ENCODE measurements around the gene WNT7A.

DNA sequence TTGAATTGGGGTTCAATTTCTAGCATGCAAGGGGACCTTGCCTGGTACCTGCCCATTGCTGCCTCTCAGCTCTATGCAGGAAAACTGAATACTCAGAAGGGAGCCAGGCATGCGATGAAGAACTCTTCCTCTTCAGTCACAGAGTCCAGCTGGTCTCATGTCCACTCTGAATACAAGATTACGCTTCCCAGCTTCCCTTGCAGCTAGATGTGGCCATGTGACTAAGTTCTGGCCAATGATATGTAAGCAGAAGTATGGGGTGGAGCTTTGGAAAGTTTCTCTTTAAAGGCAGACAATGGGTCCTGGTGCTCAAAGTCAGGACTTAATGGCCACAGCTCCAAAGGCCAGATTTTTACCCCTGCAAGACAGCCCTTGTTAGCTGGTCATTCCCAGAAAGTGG is 9.0 kb downstream of the WNT7A start:
- TF ChIP-seq CTCF (IDR thresholded peaks at IDR 0.05 in 2 of 3, conservative IDR thresholded peaks at IDR 0.05 in 1 of 3; ENCODE audit: borderline replicate concordance in 1 of 3, insufficient read depth in 1 of 3, low read depth in 2 of 3, low read length in 2 of 3) (no peak), POLR2A (IDR thresholded peaks at IDR 0.05; ENCODE audit: borderline replicate concordance, extremely low read depth, insufficient read depth, insufficient read length) (no peak), POLR2AphosphoS5 (IDR thresholded peaks at IDR 0.05; ENCODE audit: low read depth, low read length) (no peak), TCF7L2 (IDR thresholded peaks at IDR 0.05; ENCODE audit: borderline replicate concordance, extremely low read depth, insufficient read depth, insufficient read length) (no peak), YY1 (IDR thresholded peaks at IDR 0.05; ENCODE audit: extremely low read depth, insufficient replicate concordance, low read depth, low read length) (no peak), EZH2phosphoT487 (IDR thresholded peaks at IDR 0.05; ENCODE audit: borderline replicate concordance) (no peak), CEBPB (IDR thresholded peaks at IDR 0.05; ENCODE audit: low read depth) (no peak), EZH2 (IDR thresholded peaks at IDR 0.05) (no peak), ATF3 (IDR thresholded peaks at IDR 0.05) (no peak), RAD21 (IDR thresholded peaks at IDR 0.05; ENCODE audit: low read depth) (no peak), SP1 (IDR thresholded peaks at IDR 0.05; ENCODE audit: low read depth) (no peak), SRF (IDR thresholded peaks at IDR 0.05; ENCODE audit: low read depth) (no peak)
- TF ChIP-seq, protein P1, sequence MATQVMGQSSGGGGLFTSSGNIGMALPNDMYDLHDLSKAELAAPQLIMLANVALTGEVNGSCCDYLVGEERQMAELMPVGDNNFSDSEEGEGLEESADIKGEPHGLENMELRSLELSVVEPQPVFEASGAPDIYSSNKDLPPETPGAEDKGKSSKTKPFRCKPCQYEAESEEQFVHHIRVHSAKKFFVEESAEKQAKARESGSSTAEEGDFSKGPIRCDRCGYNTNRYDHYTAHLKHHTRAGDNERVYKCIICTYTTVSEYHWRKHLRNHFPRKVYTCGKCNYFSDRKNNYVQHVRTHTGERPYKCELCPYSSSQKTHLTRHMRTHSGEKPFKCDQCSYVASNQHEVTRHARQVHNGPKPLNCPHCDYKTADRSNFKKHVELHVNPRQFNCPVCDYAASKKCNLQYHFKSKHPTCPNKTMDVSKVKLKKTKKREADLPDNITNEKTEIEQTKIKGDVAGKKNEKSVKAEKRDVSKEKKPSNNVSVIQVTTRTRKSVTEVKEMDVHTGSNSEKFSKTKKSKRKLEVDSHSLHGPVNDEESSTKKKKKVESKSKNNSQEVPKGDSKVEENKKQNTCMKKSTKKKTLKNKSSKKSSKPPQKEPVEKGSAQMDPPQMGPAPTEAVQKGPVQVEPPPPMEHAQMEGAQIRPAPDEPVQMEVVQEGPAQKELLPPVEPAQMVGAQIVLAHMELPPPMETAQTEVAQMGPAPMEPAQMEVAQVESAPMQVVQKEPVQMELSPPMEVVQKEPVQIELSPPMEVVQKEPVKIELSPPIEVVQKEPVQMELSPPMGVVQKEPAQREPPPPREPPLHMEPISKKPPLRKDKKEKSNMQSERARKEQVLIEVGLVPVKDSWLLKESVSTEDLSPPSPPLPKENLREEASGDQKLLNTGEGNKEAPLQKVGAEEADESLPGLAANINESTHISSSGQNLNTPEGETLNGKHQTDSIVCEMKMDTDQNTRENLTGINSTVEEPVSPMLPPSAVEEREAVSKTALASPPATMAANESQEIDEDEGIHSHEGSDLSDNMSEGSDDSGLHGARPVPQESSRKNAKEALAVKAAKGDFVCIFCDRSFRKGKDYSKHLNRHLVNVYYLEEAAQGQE (IDR thresholded peaks at IDR 0.05; ENCODE audit: low read depth): no peak
- TF ChIP-seq, protein P2, sequence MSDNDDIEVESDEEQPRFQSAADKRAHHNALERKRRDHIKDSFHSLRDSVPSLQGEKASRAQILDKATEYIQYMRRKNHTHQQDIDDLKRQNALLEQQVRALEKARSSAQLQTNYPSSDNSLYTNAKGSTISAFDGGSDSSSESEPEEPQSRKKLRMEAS (IDR thresholded peaks at IDR 0.05): no peak
